K562 (cell line): ENCODE data around the gene TAC3. TPM values are rescaled to one million over a fixed set of nuclear protein-coding genes. Genes with fewer than 3 reads are reported as not detected.
A peak's percentile ranks its signal among the peaks of the same experiment; 100 is the strongest.

ENCODE experiments used
- DMBX1 ChIP-seq: fragments of 250-450 bp; sonication (Bioruptor Pico); IDR thresholded peaks from 2 replicates; pipeline ENCODE4 v1.8.0; 2022; ENCODE audit warnings: inconsistent platforms, mild to moderate bottlenecking, moderate library complexity, borderline replicate concordance
- NFE2L1 ChIP-seq: fragments of 450-650 bp; IDR thresholded peaks from 2 replicates; pipeline ENCODE4 v1.6.1; 2016; ENCODE audit warnings: missing genetic modification characterization, low read depth, mild to moderate bottlenecking, missing compliant biosample characterization, moderate library complexity, borderline replicate concordance
- SMAD4 ChIP-seq: fragments of 250-450 bp; sonication (Bioruptor Pico); conservative IDR thresholded peaks from 2 replicates; pipeline ENCODE4 v1.8.0; 2021; ENCODE audit warnings: inconsistent platforms, mild to moderate bottlenecking, moderate library complexity
- SUPT5H ChIP-seq: fragments of 450-650 bp; IDR thresholded peaks from 2 replicates; pipeline ENCODE4 v1.6.1; 2016
- ZC3H8 ChIP-seq: fragments of 450-650 bp; IDR thresholded peaks from 2 replicates; pipeline ENCODE4 v1.6.1; 2017
- ZFX ChIP-seq: sonication (generic); formaldehyde crosslinking; IDR thresholded peaks from 2 replicates; pipeline ENCODE4 v1.8.0; 2022; ENCODE audit warnings: mild to moderate bottlenecking, missing genetic modification reagents, moderate library complexity
- ZNF280B ChIP-seq: fragments of 250-450 bp; sonication (Bioruptor Pico); IDR thresholded peaks from 2 replicates; pipeline ENCODE4 v1.5.1; 2021; ENCODE audit warnings: mild to moderate bottlenecking
- ZNF354B ChIP-seq: fragments of 250-450 bp; sonication (Bioruptor Pico); IDR thresholded peaks from 2 replicates; pipeline ENCODE4 v1.4.0; 2020
- ZNF407 ChIP-seq: fragments of 450-650 bp; IDR thresholded peaks from 2 replicates; pipeline ENCODE4 v1.6.1; 2016; ENCODE audit warnings: low read depth
- polyA plus RNA-seq, 8 experiments: library from polyadenylated mRNA; depleted of rRNA in 4 of 8; stranded (reverse) in 5 of 8; unstranded in 3 of 8; fragments of >200 nt; fragmentation: Nextera tagmentation in 2 of 8; fragmentation: Illumina TruSeq in 1 of 8; extraction: Ambion mirVana in 2 of 8; extraction: Trizol in 1 of 8; gene quantifications; 2 replicates each; pipeline versions ENCODE4 v1.2.1 to v1.2.3, GENCODE V29; 2011 to 2014; ENCODE audit warnings: inconsistent platforms in 1 of 8, missing spikeins in 1 of 8
- total RNA-seq, 7 experiments: library from RNA; depleted of rRNA in 6 of 7; stranded (reverse); fragments of >200 nt in 6 of 7; fragmentation: Illumina TruSeq in 2 of 7; extraction: Trizol in 2 of 7; gene quantifications; 2 replicates each; pipeline versions ENCODE4 v1.2.1 to v1.2.3, GENCODE V29; 2011 to 2021; ENCODE audit warnings: low replicate concordance in 1 of 7
- TF ChIP-seq, protein P1 (sequence below), 2 experiments: fragments of 450-650 bp; IDR thresholded peaks; 2 replicates each; pipeline ENCODE4 v1.6.1; 2016; ENCODE audit warnings: mild to moderate bottlenecking in 2 of 2, borderline replicate concordance in 1 of 2, low read depth in 1 of 2, moderate library complexity in 1 of 2

Gene TAC3
- total and polyA plus RNA-seq, 9 of the 15 experiments (the other 6 are each of a cell fraction or from before 2014, with no cell fraction given): 0.29 to 2.8 (median 1.4) TPM

- TF ChIP-seq ZNF354B (CRISPR knock-in tag) (no peak), ZC3H8 (peak; percentile 79; the same call in 1 of the 2 replicates), DMBX1 (CRISPR knock-in tag) (peak; percentile 88), ZFX (CRISPR knock-in tag) (peak; percentile 16; the same call in 1 of the 2 replicates), ZNF407 (no peak), SUPT5H (no peak), NFE2L1 (tag) (no peak), SMAD4 (CRISPR knock-in tag) (peak; percentile 99), ZNF280B (CRISPR knock-in tag) (no peak)
- TF ChIP-seq, protein P1, sequence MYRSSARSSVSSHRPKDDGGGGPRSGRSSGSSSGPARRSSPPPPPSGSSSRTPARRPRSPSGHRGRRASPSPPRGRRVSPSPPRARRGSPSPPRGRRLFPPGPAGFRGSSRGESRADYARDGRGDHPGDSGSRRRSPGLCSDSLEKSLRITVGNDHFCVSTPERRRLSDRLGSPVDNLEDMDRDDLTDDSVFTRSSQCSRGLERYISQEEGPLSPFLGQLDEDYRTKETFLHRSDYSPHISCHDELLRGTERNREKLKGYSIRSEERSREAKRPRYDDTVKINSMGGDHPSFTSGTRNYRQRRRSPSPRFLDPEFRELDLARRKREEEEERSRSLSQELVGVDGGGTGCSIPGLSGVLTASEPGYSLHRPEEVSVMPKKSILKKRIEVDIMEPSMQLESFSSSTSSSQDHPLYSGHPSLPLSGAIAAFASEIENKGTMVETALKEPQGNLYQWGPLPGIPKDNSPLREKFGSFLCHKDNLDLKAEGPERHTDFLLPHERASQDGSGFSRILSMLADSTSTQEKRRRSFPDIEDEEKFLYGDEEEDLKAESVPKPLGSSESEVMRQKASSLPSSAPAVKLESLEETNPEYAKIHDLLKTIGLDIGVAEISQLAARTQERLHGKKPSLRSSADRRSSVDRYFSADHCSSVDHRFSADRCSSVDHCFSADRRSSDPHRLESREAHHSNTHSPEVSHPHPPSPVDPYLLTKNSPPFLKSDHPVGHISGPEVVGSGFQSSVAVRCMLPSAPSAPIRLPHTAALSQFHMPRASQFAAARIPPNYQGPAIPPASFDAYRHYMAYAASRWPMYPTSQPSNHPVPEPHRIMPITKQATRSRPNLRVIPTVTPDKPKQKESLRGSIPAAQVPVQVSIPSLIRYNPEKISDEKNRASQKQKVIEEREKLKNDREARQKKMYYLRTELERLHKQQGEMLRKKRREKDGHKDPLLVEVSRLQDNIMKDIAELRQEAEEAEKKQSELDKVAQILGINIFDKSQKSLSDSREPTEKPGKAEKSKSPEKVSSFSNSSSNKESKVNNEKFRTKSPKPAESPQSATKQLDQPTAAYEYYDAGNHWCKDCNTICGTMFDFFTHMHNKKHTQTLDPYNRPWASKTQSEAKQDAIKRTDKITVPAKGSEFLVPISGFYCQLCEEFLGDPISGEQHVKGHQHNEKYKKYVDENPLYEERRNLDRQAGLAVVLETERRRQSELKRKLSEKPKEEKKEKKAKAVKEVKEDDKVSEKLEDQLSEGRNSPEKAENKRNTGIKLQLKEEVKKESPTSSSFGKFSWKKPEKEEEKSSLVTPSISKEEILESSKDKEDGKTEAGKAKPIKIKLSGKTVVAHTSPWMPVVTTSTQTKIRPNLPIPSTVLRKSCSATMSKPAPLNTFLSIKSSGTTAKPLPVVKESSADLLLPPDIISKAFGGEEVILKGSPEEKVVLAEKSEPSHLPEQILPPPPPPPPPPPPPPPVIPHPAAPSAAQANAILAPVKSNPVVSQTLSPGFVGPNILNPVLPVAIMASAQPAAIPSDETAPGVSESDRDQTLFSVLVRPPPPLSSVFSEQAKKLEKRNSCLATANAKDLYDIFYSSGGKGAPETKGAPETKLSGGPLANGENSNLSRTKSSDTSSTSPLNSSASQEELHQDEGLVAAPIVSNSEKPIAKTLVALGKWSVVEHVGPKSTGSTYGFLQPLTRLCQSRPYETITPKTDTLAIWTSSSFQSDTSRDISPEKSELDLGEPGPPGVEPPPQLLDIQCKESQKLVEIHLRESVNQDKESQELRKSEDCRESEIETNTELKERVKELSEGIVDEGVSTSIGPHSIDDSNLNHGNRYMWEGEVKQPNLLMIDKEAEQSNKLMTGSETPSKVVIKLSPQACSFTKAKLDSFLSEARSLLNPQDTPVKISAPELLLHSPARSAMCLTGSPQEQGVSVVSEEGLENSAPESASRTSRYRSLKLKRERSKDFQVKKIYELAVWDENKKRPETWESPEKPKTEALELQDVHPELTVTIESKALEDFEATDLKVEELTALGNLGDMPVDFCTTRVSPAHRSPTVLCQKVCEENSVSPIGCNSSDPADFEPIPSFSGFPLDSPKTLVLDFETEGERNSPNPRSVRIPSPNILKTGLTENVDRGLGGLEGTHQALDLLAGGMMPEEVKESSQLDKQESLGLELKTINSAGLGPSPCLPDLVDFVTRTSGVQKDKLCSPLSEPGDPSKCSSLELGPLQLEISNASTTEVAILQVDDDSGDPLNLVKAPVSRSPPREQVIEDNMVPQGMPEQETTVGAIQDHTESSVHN (IDR thresholded peaks at IDR 0.05; ENCODE audit: borderline replicate concordance in 1 of 2, low read depth in 1 of 2): peak; percentile 87 to 92; a peak in 3 of 4 replicates
These were observed 28.1 kb downstream of the TAC3 start (continued) for GRCh38 chr12:56988207-56988739.
